ENCODE results near the gene TXNDC5.

The TXNDC5 gene

DNA sequence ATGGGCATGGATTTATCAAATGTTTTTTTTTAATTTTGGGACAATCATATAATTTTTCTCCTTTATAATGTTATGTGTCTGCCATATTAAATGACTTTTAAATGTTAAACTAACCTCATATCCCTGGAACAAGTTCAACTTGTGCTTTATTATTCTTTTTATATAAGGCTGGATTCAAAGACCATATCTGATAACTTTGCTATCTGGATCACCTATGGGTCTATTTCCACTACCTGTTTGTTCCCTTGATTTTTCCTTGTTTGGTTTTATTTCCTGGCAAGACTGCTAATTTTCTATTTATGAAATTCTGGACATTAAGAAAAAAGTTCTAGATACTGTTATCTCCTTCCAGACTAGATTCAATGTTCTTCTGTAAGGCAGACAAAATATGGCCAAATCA is 58.8 kb downstream of the TXNDC5 start:
- no peak for DNase-seq (ENCODE audit: low read depth)

DNA sequence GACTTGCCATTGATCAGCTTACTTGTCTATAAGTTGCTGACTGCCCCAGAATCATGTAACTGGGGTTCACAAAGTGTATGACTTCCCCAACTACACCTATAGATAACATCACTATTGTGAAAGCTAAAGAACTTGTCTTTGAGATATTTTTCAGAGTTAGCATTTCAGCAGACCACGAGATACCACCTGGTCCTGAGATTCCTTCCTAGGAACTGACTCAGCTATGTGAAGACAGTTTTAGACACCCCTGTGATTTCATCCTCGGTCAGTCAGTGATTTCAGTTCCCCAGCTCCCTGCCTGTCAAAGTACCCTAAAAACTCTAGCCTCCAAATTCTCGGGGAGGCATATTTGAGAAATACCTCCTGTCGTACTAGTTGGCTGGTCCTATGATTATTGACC is 62.4 kb downstream of the TXNDC5 start:
- DNase-seq (ENCODE audit: low read depth), result no peak

DNA sequence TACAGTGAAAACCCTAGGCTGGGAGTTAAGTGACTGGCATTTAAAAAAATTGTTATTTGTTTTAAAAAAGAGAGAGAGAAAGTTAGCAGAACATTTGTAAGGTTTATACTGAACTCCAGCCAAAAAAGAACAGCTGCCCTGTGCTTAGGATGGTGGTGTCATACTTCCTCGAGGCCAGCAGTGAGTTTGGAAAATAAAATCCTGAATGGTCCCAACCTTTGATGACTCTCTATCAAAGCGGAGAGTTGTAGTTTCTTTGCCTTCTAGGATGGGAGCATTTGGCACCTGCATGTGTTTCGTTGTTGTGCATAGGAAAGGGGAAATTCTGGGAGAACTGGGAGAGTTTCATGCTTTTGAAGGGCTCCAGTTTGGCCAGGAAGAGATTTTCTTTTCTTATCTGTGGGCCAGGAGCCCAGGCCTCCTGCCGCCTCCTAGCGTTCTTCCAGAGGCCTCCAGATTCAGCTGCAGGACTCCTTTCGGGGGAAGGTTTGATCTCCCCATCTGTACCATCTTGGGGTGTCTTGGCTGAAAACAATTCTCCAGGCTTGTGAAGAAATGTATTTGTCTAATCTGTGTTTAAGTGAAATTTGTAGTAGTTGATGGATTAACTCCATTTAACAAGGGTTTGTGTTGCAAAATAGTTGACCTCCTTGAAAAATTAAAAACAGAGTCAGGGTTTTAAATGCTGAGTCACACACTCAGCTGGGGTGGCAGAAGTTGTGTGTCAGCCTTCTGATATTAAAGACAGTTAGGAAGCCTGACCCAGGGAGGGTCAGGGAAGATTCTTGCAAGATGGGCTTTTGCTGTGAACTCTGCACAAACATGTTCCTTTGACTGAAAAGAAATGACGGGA is 63.4 kb downstream of the TXNDC5 start:
- DNase-seq (ENCODE audit: low read depth), result no peak

DNA sequence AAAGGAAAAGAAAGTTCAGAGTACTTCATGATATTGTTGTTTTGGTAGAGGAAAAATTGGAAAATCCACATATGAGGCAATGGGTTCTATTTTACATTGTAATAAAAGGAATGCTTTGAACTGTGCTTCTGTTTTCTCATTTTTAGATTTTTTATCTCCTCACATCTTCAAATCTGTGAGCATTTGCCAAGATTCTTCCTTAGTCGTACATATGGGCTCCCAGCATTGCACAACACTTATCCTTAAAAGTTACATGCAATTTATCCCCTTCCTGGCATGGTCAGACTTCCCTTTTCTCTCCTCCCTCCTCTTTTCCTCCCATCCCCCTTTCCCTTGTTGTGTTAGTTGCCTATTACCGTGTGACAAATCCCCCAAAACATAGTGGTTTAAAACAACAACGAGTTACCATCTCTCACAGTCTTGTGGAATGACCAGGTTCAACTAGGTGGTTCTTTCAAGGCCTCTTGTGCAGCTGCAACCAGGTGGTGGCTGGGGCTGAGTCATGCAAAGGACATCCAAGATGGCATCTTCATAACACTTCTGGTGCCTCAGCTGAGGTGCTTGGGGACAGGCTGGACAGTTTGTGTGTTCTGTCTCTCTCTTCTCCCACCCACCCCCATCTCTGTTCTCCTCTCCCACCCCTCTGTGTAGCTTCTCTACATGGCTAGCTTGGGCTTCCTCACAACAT is 68.7 kb downstream of the TXNDC5 start:
- no peak for DNase-seq (ENCODE audit: low read depth)

DNA sequence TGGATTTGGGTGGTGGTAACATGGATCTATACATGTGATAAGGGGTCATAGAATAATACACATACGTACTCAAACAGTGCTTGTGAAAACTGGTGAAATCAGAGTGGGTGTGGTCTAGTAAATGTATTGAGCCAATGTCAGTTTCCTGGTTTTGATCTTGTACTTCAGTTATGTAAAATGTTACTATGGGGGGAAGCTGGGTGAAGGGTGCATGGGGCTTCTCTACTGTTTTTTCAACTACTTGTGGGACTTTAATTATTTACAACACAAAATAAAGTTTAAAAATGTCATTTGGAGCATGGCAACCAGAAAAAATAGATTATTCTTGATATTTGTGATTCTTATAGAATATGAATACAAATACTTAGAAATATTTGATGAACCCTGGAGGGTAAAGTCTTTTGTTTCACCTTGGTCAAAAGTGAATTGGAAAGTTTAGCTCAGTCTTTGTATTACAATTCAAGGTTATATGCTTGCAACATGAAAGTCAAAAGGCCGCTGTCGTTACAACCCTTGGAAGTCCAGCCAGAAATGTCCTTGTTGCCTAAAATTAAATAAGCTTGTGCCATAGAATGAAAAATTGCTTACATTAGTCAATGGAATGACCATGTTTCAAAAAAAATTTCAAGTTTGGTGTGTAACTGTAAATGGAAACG is 74.1 kb downstream of the TXNDC5 start:
- DNase-seq (ENCODE audit: low read depth), result no peak

DNA sequence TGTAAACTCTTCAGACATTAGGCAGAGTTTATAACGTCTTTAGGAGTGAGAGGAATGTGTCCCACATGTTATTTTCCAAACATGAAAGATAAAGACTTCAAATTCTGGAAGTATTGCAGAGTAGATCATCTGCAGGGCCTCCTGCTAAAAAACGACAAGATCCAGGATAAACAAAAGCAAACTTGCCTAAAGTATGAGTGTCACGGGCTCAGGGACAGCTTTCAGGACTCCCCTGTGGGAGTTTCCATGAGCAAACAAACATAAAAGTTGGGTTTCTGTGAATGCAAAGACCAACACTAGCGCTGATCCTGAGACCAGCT is 76.9 kb downstream of the TXNDC5 start:
- DNase-seq (ENCODE audit: low read depth), result no peak

DNA sequence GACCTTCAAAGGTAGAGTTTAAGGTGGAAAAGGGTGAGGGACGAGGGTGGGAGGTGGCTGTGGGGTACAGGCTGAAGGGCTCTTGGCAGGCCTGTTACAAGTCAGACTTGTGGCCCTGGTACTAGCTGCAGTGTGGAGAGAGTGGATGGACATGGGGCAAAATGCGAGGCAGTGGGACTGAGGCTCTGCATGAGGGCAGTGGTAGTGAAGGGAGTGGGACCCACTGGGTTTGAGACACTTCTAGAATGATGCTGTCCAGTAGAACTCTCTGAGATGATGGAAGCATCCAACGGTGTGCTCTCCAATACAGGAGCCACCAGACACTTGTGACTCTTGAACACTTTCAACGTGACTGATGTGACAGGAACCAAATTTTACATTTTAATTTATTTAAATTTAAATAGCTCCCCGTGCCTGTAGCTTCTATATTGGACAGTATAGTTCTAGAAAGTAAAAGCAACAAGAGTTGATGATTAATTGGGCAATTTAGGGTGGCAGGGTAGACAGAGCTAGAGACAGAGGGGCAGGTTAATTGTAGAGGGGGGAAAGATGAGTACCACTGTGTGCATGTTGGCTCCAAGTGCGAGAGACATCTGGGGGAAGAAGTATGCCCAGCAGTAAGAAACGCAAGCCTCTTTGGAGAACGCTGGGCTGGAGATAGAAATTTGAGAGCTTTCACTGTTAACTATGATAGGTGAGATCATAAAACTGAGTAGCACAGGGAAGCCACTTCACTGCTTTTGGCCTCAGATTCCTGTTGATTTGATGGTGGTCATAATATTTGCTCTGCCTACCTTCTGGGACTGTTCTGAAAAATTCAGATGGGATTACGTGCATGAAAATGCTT is 77.5 kb downstream of the TXNDC5 start:
- DNase-seq (ENCODE audit: low read depth), result no peak
